ENCODE data around the gene TNFRSF13B.
"Not testable (repeated sequence)": the region's sequence is repeated elsewhere in the genome, so short reads cannot be mapped to it uniquely, and the experiment has no call there.

The TNFRSF13B gene

GRCh38 chr17:16911141-16911937 lies 60.6 kb downstream of the TNFRSF13B start:
- no peak for DNase-seq (ENCODE audit: low read depth)
- H3K4me3 ChIP-seq (ENCODE audit: control insufficient read depth, low read depth, low read length) = no peak overlapping the region
- TF ChIP-seq CTCF (IDR thresholded peaks at IDR 0.05; ENCODE audit: control insufficient read depth, insufficient read depth, low read depth, low read length, missing control alignments) = no peak

GRCh38 chr17:16910341-16910740 lies 61.6 kb downstream of the TNFRSF13B start:
- no peak for DNase-seq (ENCODE audit: low read depth)
- no peak for TF ChIP-seq CTCF (IDR thresholded peaks at IDR 0.05; ENCODE audit: control insufficient read depth, insufficient read depth, low read depth, low read length, missing control alignments)

GRCh38 chr17:16909472-16910246 lies 62.3 kb downstream of the TNFRSF13B start:
- TF ChIP-seq CTCF (IDR thresholded peaks at IDR 0.05; ENCODE audit: control insufficient read depth, insufficient read depth, low read depth, low read length, missing control alignments) = no peak
- DNase-seq (ENCODE audit: low read depth) = no peak
- no peak overlapping the region for H3K4me3 ChIP-seq (ENCODE audit: control insufficient read depth, low read depth, low read length)

More at GRCh38 chr17:16910341-16910740, 61.6 kb downstream of the TNFRSF13B start:
- no peak overlapping the region for H3K4me3 ChIP-seq (ENCODE audit: control insufficient read depth, low read depth, low read length)

- DNase-seq (ENCODE audit: low read depth) = no peak
- H3K4me3 ChIP-seq (ENCODE audit: control insufficient read depth, low read depth, low read length) = no peak overlapping the region
- no peak for TF ChIP-seq CTCF (IDR thresholded peaks at IDR 0.05; ENCODE audit: control insufficient read depth, insufficient read depth, low read depth, low read length, missing control alignments)
These were observed 63.6 kb downstream of the TNFRSF13B start for GRCh38 chr17:16908273-16908672.

- no peak for TF ChIP-seq CTCF (IDR thresholded peaks at IDR 0.05; ENCODE audit: control insufficient read depth, insufficient read depth, low read depth, low read length, missing control alignments)
- no peak for DNase-seq (ENCODE audit: low read depth)
- no peak overlapping the region for H3K4me3 ChIP-seq (ENCODE audit: control insufficient read depth, low read depth, low read length)
These were observed 65.2 kb downstream of the TNFRSF13B start for GRCh38 chr17:16906680-16907079.

GRCh38 chr17:16905593-16906191 lies 66.2 kb downstream of the TNFRSF13B start:
- TF ChIP-seq CTCF (IDR thresholded peaks at IDR 0.05; ENCODE audit: control insufficient read depth, insufficient read depth, low read depth, low read length, missing control alignments) = no peak
- no peak overlapping the region for H3K4me3 ChIP-seq (ENCODE audit: control insufficient read depth, low read depth, low read length)
- DNase-seq (ENCODE audit: low read depth) = peak; percentile 84

- not testable (repeated sequence) for H3K4me3 ChIP-seq (ENCODE audit: control insufficient read depth, low read depth, low read length); DNase-seq (ENCODE audit: low read depth)
These were observed 68.8 kb downstream of the TNFRSF13B start for GRCh38 chr17:16903070-16903469.

All from AG09309 (cell line).